ENCODE measurements around the gene MAST3. TPM values are rescaled to one million over a fixed set of nuclear protein-coding genes. Genes with fewer than 3 reads are reported as not detected.
A peak's percentile ranks its signal among the peaks of the same experiment; 100 is the strongest.

MAST3 gene
- total and polyA plus RNA-seq, 2 of the 8 experiments (the other 6 are each of a cell fraction or from before 2014, with no cell fraction given), result 3.4 to 9.0 TPM

- Histone ChIP-seq H3K9me3 (ENCODE audit: insufficient read depth in 2 of 2, low read depth in 1 of 2, low read length in 1 of 2) (no peaks in the 10 kb centered on the region), H3K23me2 (ENCODE audit: low read depth, low read length) (peaks cover 14% of the 10 kb centered on the region), H3K56ac (replicated peaks; ENCODE audit: insufficient read length, low read depth, low read length) (no peak overlapping the region), H3K23ac (ENCODE audit: insufficient read length) (no peak overlapping the region), H3K9ac (replicated peaks in 1 of 4; ENCODE audit: extremely low read depth in 1 of 4, low read depth in 3 of 4, low read length in 3 of 4) (no peak overlapping the region), H4K91ac (replicated peaks; ENCODE audit: insufficient read length, low read length) (no peak overlapping the region), H3K4me3 (ENCODE audit: extremely low read depth in 1 of 4, insufficient read depth in 2 of 4, low read depth in 3 of 4, low read length in 4 of 4) (no peak overlapping the region), H3K79me1 (ENCODE audit: low read depth, low read length) (no peaks in the 10 kb centered on the region), H3K4ac (replicated peaks; ENCODE audit: insufficient read length, low read depth, low read length) (no peak overlapping the region), H2BK120ac (replicated peaks; ENCODE audit: low read depth, low read length) (no peak overlapping the region), H2BK5ac (ENCODE audit: low read depth, low read length) (no peak overlapping the region), H3K27me3 (replicated peaks in 1 of 4; ENCODE audit: control insufficient read depth in 3 of 4, extremely low read depth in 1 of 4, insufficient read depth in 3 of 4, low read length in 3 of 4) (peaks cover 0 to 12% (median 9%) of the 10 kb centered on the region in 4 experiments; a peak in 5 of 7 replicates), H2BK20ac (ENCODE audit: low read length) (no peak overlapping the region), H2BK15ac (ENCODE audit: low read length) (no peak overlapping the region), H3K4me1 (replicated peaks in 1 of 4; ENCODE audit: control insufficient read depth in 3 of 4, insufficient read depth in 4 of 4, low read length in 3 of 4) (peaks cover 3 to 13% (median 8%) of the 10 kb centered on the region in 4 experiments; a peak in 6 of 7 replicates), H3K18ac (ENCODE audit: extremely low read depth, low read length) (no peak overlapping the region), H2AK5ac (ENCODE audit: low read depth, low read length) (no peak overlapping the region), H4K8ac (ENCODE audit: extremely low read depth, insufficient read depth, low read length) (no peak overlapping the region), H4K5ac (ENCODE audit: insufficient read length, low read depth, low read length) (no peak overlapping the region), H3K36me3 (ENCODE audit: control insufficient read depth in 2 of 4, insufficient read depth in 4 of 4, low read length in 3 of 4) (no peaks in the 10 kb centered on the region), H3K79me2 (ENCODE audit: control insufficient read depth in 1 of 2, insufficient read depth in 2 of 2, low read length in 2 of 2) (no peaks in the 10 kb centered on the region), H2AFZ (ENCODE audit: low read length) (peak overlapping the region; percentile 96; the same call in 1 of the 2 replicates), H3K14ac (ENCODE audit: insufficient read length) (no peak overlapping the region), H4K20me1 (replicated peaks in 1 of 2; ENCODE audit: control insufficient read depth in 1 of 2, insufficient read depth in 2 of 2, low read length in 2 of 2) (peaks cover 0 to 2% of the 10 kb centered on the region in 2 experiments), H2BK12ac (ENCODE audit: low read depth, low read length) (no peak overlapping the region), H3K27ac (ENCODE audit: low read depth, low read length) (peak overlapping the region; percentile 23; the same call in 1 of the 2 replicates), H3K4me2 (ENCODE audit: insufficient read depth in 1 of 2, low read depth in 2 of 2, low read length in 2 of 2) (no peak overlapping the region)
- FAIRE-seq (peak; percentile 98), DNase-seq (ENCODE audit: low read depth in 1 of 2, low spot score in 2 of 2) (peak in 1 of 2 experiments; percentile 97)
- 39% methylated on average over 9 of the region's 9 CpGs; no CpG with 5 or more reads in 1 of the 2 experiments for WGBS, 2 experiments (ENCODE audit: extremely low coverage in 1 of 2, insufficient coverage in 1 of 2, insufficient read length in 1 of 2, insufficient replicate concordance in 2 of 2, low coverage in 1 of 2, low lambda C conversion rate in 2 of 2, missing lambda C conversion rate in 1 of 2)
- ChIA-PET POLR2A (ENCODE audit: partially characterized antibody) (interaction anchor here (0.7 to 1.5 kb wide), 4 partner anchors 48 to 93 kb away, joined by 3 to 5 read pairs (median 3); no protein-coding TSS in a partner anchor), CTCF (ENCODE audit: partially characterized antibody) (interaction anchor here (0.6 to 5.1 kb wide), 44 partner anchors 9 to 960 kb away, joined by 3 to 29 read pairs (median 4); partner anchors contain the start of genes MPV17L2, PIK3R2 and RPL18A)
- no peak for TF ChIP-seq KDM1A (IDR thresholded peaks at IDR 0.05; ENCODE audit: borderline replicate concordance, low read length)
- TF ChIP-seq SP4 (IDR thresholded peaks at IDR 0.05; ENCODE audit: low read length), result no peak
- no peak for TF ChIP-seq SRF (IDR thresholded peaks at IDR 0.05; ENCODE audit: low read depth, low read length)
- no peak for TF ChIP-seq JUN (IDR thresholded peaks at IDR 0.05; ENCODE audit: low read depth, low read length)
- TF ChIP-seq SUZ12 (IDR thresholded peaks at IDR 0.05; ENCODE audit: low read length), result no peak
- TF ChIP-seq SIN3A (conservative IDR thresholded peaks at IDR 0.05 in 1 of 2, IDR thresholded peaks at IDR 0.05 in 1 of 2; ENCODE audit: low read depth in 1 of 2, low read length in 2 of 2), result no peak
- TF ChIP-seq GABPA (IDR thresholded peaks at IDR 0.05; ENCODE audit: borderline replicate concordance, insufficient read depth, low read length), result peak; percentile 39; the same call in 1 of the 2 replicates
- peak; percentile 62; the same call in 1 of the 2 replicates for TF ChIP-seq YY1 (IDR thresholded peaks at IDR 0.05; ENCODE audit: low read depth, low read length)
- no peak for TF ChIP-seq RFX5 (IDR thresholded peaks at IDR 0.05; ENCODE audit: borderline replicate concordance, low read depth, low read length)
- TF ChIP-seq RAD21 (IDR thresholded peaks at IDR 0.05 in 1 of 2, conservative IDR thresholded peaks at IDR 0.05 in 1 of 2; ENCODE audit: low read depth in 2 of 2, low read length in 2 of 2), result peak; percentile 88 to 89
- no peak for TF ChIP-seq HDAC2 (IDR thresholded peaks at IDR 0.05; ENCODE audit: borderline replicate concordance in 1 of 2, low read depth in 2 of 2, low read length in 2 of 2)
- TF ChIP-seq POLR2A (IDR thresholded peaks at IDR 0.05; ENCODE audit: control extremely low read depth in 1 of 2, low read depth in 2 of 2, low read length in 2 of 2), result no peak
- no peak for TF ChIP-seq EGR1 (IDR thresholded peaks at IDR 0.05; ENCODE audit: borderline replicate concordance, low read depth, low read length)
These were observed 15.5 kb downstream of the MAST3 start for GRCh38 chr19:18112989-18113478.

Data from H1 (cell line).